Mesendoderm (in vitro differentiated cells): Measurements from ENCODE around the gene CFAP99.
A peak's percentile ranks its signal among the peaks of the same experiment; 100 is the strongest.

Source experiments
- DNase-seq: peaks from one replicate; pipeline ENCODE4 v3.0.0; 2013
- H2AK5ac ChIP-seq: 2 replicates; pipeline ENCODE4 v1.6.1; 2013; ENCODE audit warnings: low read length, inconsistent platforms
- H2BK120ac ChIP-seq: 2 replicates; pipeline ENCODE4 v1.6.1; 2013; ENCODE audit warnings: low read depth, mild to moderate bottlenecking, low read length, moderate library complexity, mixed read lengths
- H2BK15ac ChIP-seq: replicated peaks from 2 replicates; pipeline ENCODE4 v1.6.1; 2013; ENCODE audit warnings: low read depth, mild to moderate bottlenecking, moderate library complexity
- H2BK5ac ChIP-seq: 2 replicates; pipeline ENCODE4 v1.6.1; 2013; ENCODE audit warnings: low read length, inconsistent platforms
- H3K18ac ChIP-seq: 2 replicates; pipeline ENCODE4 v1.6.1; 2013; ENCODE audit warnings: mild to moderate bottlenecking, low read length, mixed read lengths
- H3K23ac ChIP-seq: one replicate; pipeline ENCODE4 v1.6.1; 2013; ENCODE audit warnings: low read length
- H3K27ac ChIP-seq: 2 replicates; pipeline ENCODE4 v1.5.1; 2013; ENCODE audit warnings: low read depth, mild to moderate bottlenecking, inconsistent platforms, low read length, moderate library complexity
- H3K27me3 ChIP-seq: 2 replicates; pipeline ENCODE4 v1.6.1; 2013; ENCODE audit warnings: low read length, control low read depth, mild to moderate bottlenecking, inconsistent platforms; ENCODE audit not compliant: insufficient read depth, poor library complexity
- H3K36me3 ChIP-seq: 2 replicates; pipeline ENCODE4 v1.6.1; 2013; ENCODE audit warnings: low read length, inconsistent platforms; ENCODE audit not compliant: control insufficient read depth, insufficient read depth
- H3K4ac ChIP-seq: one replicate; pipeline ENCODE4 v1.6.1; 2013; ENCODE audit warnings: low read depth, mild to moderate bottlenecking, low read length, moderate library complexity
- H3K4me1 ChIP-seq: 2 replicates; pipeline ENCODE4 v1.6.1; 2013; ENCODE audit warnings: low read depth, low read length, inconsistent platforms; ENCODE audit not compliant: control insufficient read depth
- H3K4me2 ChIP-seq: 2 replicates; pipeline ENCODE4 v1.6.1; 2013; ENCODE audit warnings: low read length
- H3K4me3 ChIP-seq: 2 replicates; pipeline ENCODE4 v1.5.1; 2013; ENCODE audit warnings: mild to moderate bottlenecking, low read length
- H3K56ac ChIP-seq: one replicate; pipeline ENCODE4 v1.6.1; 2013; ENCODE audit warnings: low read length
- H3K79me1 ChIP-seq: 2 replicates; pipeline ENCODE4 v1.6.1; 2013; ENCODE audit warnings: low read length, inconsistent platforms
- H3K79me2 ChIP-seq: 2 replicates; pipeline ENCODE4 v1.6.1; 2013; ENCODE audit warnings: mild to moderate bottlenecking, low read length; ENCODE audit not compliant: control insufficient read depth, insufficient read depth
- H3K9ac ChIP-seq: 2 replicates; pipeline ENCODE4 v1.6.1; 2013; ENCODE audit warnings: low read length, inconsistent platforms
- H4K5ac ChIP-seq: one replicate; pipeline ENCODE4 v1.6.1; 2013; ENCODE audit warnings: low read length
- H4K8ac ChIP-seq: one replicate; pipeline ENCODE4 v1.6.1; 2013; ENCODE audit warnings: low read depth, mild to moderate bottlenecking, control low read depth, low read length, moderate library complexity
- WGBS: extraction: QIAGEN DNeasy Blood & Tissue Kit; methylation state at CpG from one replicate; pipeline ENCODE4 v1.1.7; 2013; ENCODE audit warnings: low lambda C conversion rate, missing lambda C conversion rate; ENCODE audit not compliant: insufficient coverage; ENCODE audit errors: extremely low coverage; 5-methylcytosine and 5-hydroxymethylcytosine counted together

The CFAP99 gene

GRCh38 chr4:2393353-2394270, 25.1 kb upstream of the CFAP99 start:
- no peaks in the 10 kb centered on the region for H3K79me2 ChIP-seq
- H4K8ac ChIP-seq: no peak overlapping the region
- whole genome bisulfite sequencing: no CpG with 5 or more reads among the region's 28 CpGs
- no peak overlapping the region for H2BK120ac ChIP-seq
- no peaks in the 10 kb centered on the region for H3K79me1 ChIP-seq
- H3K27ac ChIP-seq: no peak overlapping the region
- peak overlapping the region; percentile 78 for H3K56ac ChIP-seq
- H3K4me2 ChIP-seq: peak overlapping the region; percentile 24
- H3K4me3 ChIP-seq: no peak overlapping the region
- no peak overlapping the region for H3K23ac ChIP-seq
- peak overlapping the region; percentile 35 for H3K9ac ChIP-seq
- no peak overlapping the region for H4K5ac ChIP-seq
- H2BK15ac ChIP-seq: no peak overlapping the region
- H3K27me3 ChIP-seq: no peaks in the 10 kb centered on the region
- peaks cover 5% of the 10 kb centered on the region for H3K4me1 ChIP-seq
- H3K4ac ChIP-seq: no peak overlapping the region
- H3K18ac ChIP-seq: no peak overlapping the region
- no peak overlapping the region for H2AK5ac ChIP-seq
- H3K36me3 ChIP-seq: no peaks in the 10 kb centered on the region
- peak; percentile 56 for DNase-seq
- H2BK5ac ChIP-seq: no peak overlapping the region

GRCh38 chr4:2394528-2394927, 24.2 kb upstream of the CFAP99 start:
- H4K5ac ChIP-seq: no peak overlapping the region
- H3K4me3 ChIP-seq: no peak overlapping the region
- H4K8ac ChIP-seq: no peak overlapping the region
- no peak overlapping the region for H2BK120ac ChIP-seq
- H3K9ac ChIP-seq: no peak overlapping the region
- no peak overlapping the region for H2AK5ac ChIP-seq
- H2BK5ac ChIP-seq: no peak overlapping the region
- no peak overlapping the region for H3K56ac ChIP-seq
- no peak overlapping the region for H3K18ac ChIP-seq
- no peaks in the 10 kb centered on the region for H3K27me3 ChIP-seq
- no CpG with 5 or more reads among the region's 17 CpGs for WGBS
- peaks cover 3% of the 10 kb centered on the region for H3K4me1 ChIP-seq
- no peak overlapping the region for H2BK15ac ChIP-seq
- no peak overlapping the region for H3K23ac ChIP-seq
- no peaks in the 10 kb centered on the region for H3K79me1 ChIP-seq
- no peak overlapping the region for H3K27ac ChIP-seq
- H3K79me2 ChIP-seq: no peaks in the 10 kb centered on the region
- no peak for DNase-seq
- no peaks in the 10 kb centered on the region for H3K36me3 ChIP-seq
- no peak overlapping the region for H3K4ac ChIP-seq
- no peak overlapping the region for H3K4me2 ChIP-seq

DNA sequence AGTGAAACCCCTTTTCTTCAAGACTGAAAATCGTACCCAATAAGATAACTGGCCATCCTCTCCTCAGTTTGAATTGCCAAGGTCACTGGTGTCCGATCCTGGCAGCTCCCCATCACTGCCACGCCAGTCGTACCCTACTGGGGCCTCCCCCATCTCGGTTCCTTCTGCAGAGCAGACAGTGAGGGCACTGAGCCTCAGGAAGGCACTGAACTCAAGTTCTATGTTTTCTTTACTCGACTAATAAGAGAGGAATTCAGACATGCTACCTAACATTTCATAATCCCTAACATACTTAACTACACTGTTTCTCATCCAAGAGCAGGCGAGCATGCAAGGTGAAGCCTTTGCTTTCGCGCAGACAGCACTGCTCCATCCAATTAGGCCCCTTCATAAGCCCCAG, 23.7 kb upstream of the CFAP99 start:
- H3K18ac ChIP-seq: no peak overlapping the region
- no peak overlapping the region for H2BK120ac ChIP-seq
- no CpG with 5 or more reads among the region's 9 CpGs for WGBS
- H3K23ac ChIP-seq: no peak overlapping the region
- H2BK5ac ChIP-seq: no peak overlapping the region
- H3K27ac ChIP-seq: no peak overlapping the region
- no peak for DNase-seq
- no peak overlapping the region for H3K4me3 ChIP-seq
- no peak overlapping the region for H2BK15ac ChIP-seq
- H2AK5ac ChIP-seq: no peak overlapping the region
- H3K79me2 ChIP-seq: no peaks in the 10 kb centered on the region
- H4K5ac ChIP-seq: no peak overlapping the region
- H3K4ac ChIP-seq: no peak overlapping the region
- peaks cover 3% of the 10 kb centered on the region for H3K4me1 ChIP-seq
- H4K8ac ChIP-seq: no peak overlapping the region
- H3K9ac ChIP-seq: no peak overlapping the region
- no peaks in the 10 kb centered on the region for H3K36me3 ChIP-seq
- H3K27me3 ChIP-seq: no peaks in the 10 kb centered on the region
- no peak overlapping the region for H3K56ac ChIP-seq
- no peak overlapping the region for H3K4me2 ChIP-seq
- H3K79me1 ChIP-seq: no peaks in the 10 kb centered on the region

DNA sequence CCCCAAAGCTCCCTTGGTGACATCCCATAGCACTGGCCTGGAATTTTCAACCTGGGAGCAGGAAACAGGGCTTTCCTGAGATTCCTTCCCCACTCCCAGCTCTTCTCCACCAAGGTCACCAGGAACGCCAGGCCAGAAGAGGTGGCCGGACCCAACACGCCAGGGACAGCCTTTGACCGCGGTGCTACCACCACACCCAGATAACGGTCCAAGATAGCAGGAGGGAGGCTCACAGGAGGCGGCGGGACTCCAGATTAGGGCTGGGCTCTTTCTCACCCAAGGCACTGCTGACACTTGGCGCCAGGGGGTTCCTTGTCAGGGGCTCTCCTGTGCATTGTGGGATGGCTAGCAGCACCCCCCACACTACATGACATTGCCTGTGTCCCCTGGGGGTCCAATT, 23.2 kb upstream of the CFAP99 start:
- Histone ChIP-seq H3K4ac (no peak overlapping the region), H2BK120ac (no peak overlapping the region), H4K8ac (no peak overlapping the region), H3K27me3 (no peaks in the 10 kb centered on the region), H2BK15ac (no peak overlapping the region), H2AK5ac (no peak overlapping the region), H3K56ac (no peak overlapping the region), H2BK5ac (no peak overlapping the region), H3K9ac (no peak overlapping the region), H3K4me2 (no peak overlapping the region), H3K23ac (no peak overlapping the region), H3K4me3 (no peak overlapping the region), H3K36me3 (no peaks in the 10 kb centered on the region), H3K27ac (no peak overlapping the region), H3K79me2 (no peaks in the 10 kb centered on the region), H3K79me1 (no peaks in the 10 kb centered on the region), H3K4me1 (peaks cover 3% of the 10 kb centered on the region), H4K5ac (no peak overlapping the region), H3K18ac (no peak overlapping the region)
- WGBS: no CpG with 5 or more reads among the region's 9 CpGs
- DNase-seq: no peak

GRCh38 chr4:2396781-2397368, 21.9 kb upstream of the CFAP99 start:
- no peak overlapping the region for H3K56ac ChIP-seq
- H4K8ac ChIP-seq: no peak overlapping the region
- H3K18ac ChIP-seq: no peak overlapping the region
- peaks cover 5% of the 10 kb centered on the region for H3K4me1 ChIP-seq
- H3K36me3 ChIP-seq: no peaks in the 10 kb centered on the region
- no peak overlapping the region for H2BK120ac ChIP-seq
- H2BK15ac ChIP-seq: no peak overlapping the region
- H3K27me3 ChIP-seq: no peaks in the 10 kb centered on the region
- no peak overlapping the region for H4K5ac ChIP-seq
- H3K79me2 ChIP-seq: no peaks in the 10 kb centered on the region
- no peaks in the 10 kb centered on the region for H3K79me1 ChIP-seq
- no peak overlapping the region for H2AK5ac ChIP-seq
- H3K4me2 ChIP-seq: no peak overlapping the region
- DNase-seq: no peak
- H2BK5ac ChIP-seq: no peak overlapping the region
- H3K27ac ChIP-seq: no peak overlapping the region
- WGBS: no CpG with 5 or more reads among the region's 21 CpGs
- H3K4me3 ChIP-seq: no peak overlapping the region
- H3K4ac ChIP-seq: no peak overlapping the region
- H3K9ac ChIP-seq: no peak overlapping the region
- H3K23ac ChIP-seq: no peak overlapping the region
